Measurements from ENCODE around the gene BRSK2.

DNA sequence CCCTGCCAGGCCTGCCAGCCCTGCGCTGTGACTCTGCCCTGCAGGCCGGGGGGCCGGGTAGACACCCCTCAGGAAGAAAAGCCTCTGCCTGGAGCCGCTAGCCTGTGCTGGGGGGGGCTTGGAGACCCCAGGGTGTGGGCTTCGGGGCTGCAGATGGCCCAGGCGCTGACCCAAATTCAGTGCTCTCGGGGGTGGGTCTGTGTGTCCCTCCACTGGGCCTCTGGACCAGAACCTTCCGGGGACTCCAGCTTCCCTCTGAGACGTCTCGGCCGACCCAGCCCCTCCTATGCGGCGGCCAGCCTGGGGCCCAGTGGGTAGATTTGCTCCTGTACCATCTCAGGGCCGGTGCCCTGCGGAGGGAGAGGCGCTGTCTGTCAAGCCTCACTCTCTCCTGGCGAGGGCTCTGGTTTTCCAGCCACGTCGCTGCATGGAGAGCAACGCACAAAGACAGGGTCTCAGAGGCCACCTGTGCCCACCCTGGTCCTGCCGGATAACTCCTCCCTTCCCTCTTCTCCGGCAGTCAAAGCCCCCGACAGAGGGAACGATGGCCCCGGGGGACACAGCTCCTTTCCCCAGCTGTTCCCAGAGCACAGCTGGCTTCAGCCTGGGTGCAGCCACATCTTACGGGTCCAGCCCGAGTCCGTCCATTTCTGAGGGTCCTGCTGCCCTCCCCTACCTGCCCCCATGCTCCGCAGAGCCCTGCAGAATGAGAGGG lies 40.2 kb upstream of the BRSK2 start:
- TF ChIP-seq POLR2A (IDR thresholded peaks at IDR 0.05): no peak
- TF ChIP-seq, protein P1, sequence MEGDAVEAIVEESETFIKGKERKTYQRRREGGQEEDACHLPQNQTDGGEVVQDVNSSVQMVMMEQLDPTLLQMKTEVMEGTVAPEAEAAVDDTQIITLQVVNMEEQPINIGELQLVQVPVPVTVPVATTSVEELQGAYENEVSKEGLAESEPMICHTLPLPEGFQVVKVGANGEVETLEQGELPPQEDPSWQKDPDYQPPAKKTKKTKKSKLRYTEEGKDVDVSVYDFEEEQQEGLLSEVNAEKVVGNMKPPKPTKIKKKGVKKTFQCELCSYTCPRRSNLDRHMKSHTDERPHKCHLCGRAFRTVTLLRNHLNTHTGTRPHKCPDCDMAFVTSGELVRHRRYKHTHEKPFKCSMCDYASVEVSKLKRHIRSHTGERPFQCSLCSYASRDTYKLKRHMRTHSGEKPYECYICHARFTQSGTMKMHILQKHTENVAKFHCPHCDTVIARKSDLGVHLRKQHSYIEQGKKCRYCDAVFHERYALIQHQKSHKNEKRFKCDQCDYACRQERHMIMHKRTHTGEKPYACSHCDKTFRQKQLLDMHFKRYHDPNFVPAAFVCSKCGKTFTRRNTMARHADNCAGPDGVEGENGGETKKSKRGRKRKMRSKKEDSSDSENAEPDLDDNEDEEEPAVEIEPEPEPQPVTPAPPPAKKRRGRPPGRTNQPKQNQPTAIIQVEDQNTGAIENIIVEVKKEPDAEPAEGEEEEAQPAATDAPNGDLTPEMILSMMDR (IDR thresholded peaks at IDR 0.05): no peak

Measured in Peyer's patch (tissue), 4 donors.